Right renal cortex interstitium (tissue), 3 donors: ENCODE measurements around the gene RFESD. TPM values are rescaled to one million over a fixed set of nuclear protein-coding genes. Genes with fewer than 3 reads are reported as not detected.
"Not testable (repeated sequence)": the region's sequence is repeated elsewhere in the genome, so short reads cannot be mapped to it uniquely, and the experiment has no call there.

Source experiments
- DNase-seq, 3 donors: peaks; one replicate each; pipeline ENCODE4 v3.0.0-alpha.2; 2013; ENCODE audit warnings: low read depth in 3 of 3, low spot score in 2 of 3
- polyA plus RNA-seq, 3 donors: library from polyadenylated mRNA; unstranded; fragments of 120-200 nt; gene quantifications; one replicate each; pipeline ENCODE4 v1.2.1, GENCODE V29; 2013; ENCODE audit not compliant: insufficient read length in 3 of 3

RFESD gene
- polyA plus RNA-seq, 3 donors: 5.4 to 6.9 (median 6.0) TPM

DNA sequence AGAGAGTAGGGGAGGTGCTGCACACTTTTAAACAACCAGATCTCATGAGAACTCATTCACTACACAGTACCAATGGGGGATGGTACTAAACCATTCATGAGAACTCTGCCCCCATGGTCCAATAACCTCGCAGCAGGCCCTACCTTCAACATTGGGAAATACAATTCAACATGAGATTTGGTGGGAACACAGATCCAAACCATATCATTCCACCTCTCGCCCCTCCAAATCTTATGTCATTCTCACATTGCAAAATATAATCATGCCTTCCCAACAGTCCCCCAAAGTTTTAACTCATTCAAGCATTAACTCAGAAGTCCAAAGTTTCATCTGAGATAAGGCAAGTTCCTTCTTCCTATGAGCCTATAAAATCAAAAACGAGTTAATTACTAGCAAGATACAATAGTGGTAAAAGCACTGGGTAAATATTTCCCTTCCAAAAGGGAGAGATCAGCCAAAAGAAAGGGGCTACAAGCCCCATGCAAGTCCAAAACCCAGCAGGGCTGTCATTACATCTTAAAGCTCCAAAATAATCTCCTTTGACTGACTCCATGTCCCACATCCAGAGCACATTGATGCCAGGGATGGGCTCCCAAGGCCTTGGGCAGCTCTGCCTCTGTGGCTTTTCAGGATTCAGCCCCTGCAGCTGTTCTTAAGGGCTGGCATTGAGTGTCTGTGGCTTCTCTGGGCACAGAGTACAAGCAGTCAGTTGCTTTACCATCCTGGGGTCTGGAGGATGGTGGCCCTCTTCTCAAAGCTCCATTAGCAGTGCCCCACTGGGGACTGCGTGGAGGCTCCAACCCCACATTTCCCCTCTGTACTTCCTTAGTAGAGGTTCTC is 18.4 kb upstream of the RFESD start:
- no peak for DNase-seq

DNA sequence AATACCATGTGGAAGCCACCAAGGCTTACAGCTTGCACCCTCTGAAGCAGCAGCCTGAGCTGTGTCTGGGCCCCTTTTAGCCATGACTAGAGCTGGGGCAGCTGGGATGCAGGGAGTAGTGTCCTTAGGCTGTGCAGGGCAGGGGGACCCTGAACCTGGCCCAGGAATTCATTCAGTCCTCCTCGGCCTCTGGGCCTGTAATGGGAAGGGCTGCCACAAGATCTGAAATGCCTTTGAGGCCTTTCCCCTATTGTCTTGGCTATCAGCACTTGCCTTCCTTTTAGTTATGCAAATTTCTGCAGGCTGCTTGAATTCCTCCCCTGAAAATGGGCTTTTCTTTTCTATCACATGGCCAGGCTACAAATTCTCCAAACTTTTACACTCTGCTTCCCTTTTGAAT is 17.6 kb upstream of the RFESD start:
- DNase-seq: no peak

DNA sequence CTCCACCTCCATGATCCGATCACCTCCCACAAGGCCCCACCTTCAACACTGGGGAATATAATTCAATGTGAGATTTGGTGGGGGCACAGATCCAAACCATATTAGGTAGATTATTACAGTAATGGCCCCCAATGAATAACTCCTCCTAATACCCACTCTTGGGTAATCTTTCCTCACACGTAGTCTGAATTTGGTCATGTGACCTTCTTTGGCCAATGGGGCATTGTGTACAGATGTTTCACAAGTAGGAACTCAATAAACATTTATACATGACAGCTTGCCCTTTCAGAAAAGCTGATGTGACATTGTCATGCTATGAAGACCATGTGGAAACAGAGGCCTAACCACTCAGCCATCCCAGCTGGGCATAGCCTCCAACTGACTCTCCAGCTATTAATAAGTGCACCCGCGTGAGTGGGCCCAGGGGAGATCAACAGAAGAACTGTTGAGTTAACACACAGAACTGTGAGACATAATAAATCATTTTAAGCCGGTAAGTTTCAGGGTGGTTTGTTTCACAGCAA is 16.1 kb upstream of the RFESD start:
- DNase-seq: no peak

DNA sequence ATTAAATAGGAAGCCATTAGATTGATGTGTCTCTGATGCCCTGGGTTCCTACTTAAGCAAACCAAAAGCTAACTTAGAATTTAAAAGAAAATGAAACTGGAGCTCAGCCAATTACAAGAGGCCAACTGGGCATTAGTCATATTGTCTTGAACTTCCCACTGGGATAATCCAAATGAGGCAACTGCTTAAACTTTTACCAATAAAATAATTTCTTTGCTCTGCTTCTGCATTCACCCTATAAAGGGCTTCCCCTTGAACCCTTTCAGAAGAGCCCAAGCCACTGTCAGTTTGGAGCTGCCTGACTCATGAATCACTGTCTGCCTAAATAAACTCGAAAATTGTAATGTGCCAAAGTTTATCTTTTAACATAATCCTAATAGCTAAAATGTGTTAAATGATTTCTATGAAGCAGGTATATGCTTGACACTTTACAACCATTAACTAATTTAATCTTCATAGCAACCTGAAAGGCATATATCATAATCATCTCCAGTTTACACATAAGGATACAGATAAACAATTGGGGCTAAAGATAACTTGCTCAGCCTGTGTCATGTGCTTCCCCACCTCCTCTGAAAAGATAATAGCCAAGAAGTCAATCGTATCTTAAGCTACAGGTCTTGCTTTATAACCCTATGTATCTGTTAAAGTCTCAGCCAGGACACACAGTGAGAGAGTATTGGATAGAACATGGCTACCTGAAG is 15.2 kb upstream of the RFESD start:
- DNase-seq: no peak

DNA sequence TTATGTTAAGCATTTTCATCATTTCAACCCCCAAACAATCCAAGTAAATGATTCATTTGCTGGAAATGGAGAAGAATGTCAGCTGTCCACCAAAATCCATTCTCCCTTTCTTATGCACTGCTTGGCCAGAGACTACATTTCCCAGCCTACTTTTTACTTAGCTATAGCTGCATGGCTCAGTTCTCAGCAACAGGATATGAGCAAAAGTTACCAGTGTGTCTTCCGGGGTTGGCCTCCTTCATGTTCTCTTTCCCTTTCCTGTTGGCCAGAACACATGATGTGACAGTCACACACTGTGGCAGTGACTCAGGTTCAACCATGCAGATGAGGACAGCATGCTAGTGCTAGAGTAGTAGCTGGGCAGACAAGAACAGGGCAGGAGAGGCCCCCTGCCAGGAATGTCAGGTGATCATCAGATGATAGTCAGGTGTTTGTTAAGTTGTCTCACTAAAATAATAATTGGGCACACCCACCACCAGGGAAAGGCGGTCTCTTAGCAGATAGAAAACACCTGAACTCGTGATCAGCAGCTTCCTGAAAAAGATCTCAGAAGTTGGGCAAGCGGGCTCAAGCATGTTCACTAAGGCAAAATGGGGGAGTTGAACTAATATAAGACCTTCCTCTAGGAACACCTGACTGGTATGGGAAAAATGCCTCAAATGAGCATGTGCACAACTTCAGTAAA is 14.4 kb upstream of the RFESD start:
- no peak for DNase-seq

DNA sequence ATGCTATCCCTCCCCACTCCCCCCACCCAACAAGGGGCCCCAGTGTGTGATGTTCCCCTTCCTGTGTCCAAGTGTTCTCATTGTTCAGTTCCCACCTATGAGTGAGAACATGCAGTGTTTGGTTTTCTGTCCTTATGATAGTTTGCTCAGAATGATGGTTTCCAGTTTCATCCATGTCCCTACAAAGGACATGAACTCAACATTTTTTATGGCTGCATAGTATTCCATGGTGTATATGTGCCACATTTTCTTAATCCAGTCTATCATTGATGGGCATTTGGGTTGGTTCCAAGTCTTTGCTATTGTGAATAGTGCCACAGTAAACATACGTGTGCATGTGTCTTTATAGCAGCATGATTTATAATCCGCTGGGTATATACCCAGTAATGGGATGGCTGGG is 13.6 kb upstream of the RFESD start:
- DNase-seq: not testable (repeated sequence)

DNA sequence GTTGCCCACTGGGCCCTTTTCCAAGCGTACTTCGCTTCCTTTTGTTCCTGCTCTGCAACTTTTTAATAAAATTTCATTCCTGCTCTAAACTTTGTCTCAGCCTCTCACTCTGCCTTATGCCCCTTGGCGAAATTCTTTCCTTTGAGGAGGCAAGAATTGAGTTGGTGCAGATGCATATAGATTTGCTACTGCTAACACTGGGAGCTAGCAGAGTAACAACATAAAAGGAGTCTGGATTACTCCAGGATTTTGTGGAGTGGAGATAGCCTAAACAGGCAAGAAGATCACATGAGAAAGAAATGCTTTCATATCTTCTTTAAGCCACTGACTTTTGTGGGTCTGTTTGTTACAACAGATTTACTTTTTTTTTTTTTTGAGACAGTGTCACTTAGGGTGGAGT is 12.9 kb upstream of the RFESD start:
- DNase-seq: no peak

DNA sequence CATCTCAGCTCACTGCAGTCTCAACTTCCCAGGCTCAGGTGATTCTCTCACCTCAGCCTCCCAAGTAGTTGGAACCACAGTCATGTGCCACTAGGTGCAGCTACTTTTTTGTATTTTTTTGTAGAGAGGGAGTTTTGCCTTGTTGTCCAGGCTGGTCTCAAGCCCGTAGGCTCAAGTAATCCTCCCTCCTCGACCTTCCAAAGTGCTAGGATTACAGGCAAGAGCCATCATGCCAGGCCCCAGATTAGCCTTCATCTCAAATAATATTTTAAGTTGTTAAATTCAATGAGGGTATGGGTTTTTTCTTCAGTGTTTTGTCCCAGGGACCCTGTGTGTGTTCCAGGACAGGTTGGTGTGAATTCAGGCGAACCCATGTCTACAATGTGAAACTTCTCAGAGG is 12.5 kb upstream of the RFESD start:
- no peak for DNase-seq

DNA sequence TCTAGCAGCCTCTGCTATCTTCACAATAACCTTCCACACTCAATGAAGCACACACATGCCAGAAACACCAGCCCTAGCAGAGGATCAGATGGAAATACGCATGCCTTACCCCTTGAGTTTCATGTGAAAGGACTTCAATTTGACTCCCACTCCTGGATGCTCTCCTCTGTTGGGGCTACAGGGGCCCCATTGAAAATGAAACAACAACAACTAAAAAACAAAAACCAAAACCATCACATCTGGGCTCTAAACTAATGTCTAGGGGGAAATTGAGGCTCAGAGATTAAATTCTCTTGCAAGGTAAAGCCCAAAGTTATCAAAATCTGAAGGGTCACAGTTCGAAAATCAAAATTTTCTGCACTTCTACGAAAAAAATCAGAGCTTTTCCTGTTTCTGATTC is 7.9 kb upstream of the RFESD start:
- DNase-seq: no peak

DNA sequence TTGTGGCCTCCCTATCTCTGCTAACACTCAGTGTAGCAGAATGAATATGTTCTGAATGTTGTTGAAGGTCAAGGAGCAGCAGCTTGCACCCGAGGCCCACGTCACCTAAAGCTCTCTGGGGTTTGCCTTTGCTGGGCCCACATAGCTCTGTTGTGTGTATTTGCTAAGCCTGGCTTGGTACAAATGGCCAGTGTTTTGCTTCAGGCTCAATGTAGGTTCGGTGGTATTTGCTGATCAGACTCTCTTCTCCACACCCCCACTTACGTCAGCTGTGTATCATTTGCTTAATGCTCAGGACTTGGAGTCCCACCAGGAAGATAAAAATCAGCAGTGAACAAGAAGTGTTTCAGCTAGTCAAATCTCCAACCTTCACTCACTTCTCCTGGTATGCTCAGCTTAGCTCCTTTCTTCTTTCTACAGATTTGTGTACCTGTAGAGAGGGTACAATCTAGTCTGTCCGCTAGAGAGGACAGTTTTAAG is 4.8 kb upstream of the RFESD start:
- DNase-seq: no peak

DNA sequence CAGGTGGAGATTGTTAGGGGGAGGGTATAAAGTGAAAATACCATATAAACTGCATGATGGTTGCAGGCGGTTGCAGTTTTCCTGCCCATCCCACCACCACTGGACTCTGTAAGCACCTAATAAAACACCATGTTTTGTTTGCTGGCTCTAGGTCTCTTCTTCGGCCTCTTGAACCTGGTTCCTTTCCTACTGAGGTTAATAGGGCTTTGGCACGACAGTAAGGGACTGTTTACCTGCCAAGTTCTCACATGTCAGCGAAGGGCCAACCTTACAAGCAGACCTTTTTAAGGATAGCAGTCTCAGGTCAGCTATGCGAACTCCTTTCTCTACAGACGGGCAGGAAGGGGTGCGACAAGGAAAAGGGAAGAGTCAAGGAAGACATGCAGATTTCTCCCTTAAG is 3.4 kb upstream of the RFESD start:
- no peak for DNase-seq

DNA sequence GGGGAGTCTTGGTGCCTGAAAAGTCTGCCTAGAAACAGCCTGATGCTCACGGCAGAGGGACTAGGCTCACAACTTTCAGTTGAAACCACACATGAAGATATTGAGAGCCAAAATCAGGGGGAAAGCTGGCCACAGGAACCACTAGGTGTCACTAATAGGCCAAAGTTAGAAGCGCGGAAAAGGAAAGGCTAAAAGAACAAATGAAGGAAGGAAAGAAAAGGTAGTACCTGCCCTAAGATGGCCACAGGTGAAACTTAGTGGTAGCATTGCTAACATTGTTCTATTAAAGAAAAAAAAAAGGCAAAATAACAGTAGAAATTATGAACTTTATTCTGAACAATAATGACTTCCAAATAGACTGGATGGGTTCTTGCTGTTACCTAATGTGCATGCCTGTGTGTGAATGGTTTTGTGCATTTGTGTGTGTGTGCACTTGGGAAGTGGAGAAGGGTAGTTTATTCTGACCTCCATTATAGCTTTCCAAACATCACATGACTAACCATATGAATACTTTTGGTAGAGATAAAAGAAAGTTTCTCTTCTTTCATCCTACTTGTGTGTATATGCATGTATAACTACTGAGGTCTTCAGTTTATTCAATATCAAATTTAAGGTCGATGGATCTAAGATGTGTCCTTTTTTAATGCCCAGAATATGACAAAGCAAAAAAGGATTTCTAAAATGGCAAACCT is 2.1 kb upstream of the RFESD start:
- no peak for DNase-seq

DNA sequence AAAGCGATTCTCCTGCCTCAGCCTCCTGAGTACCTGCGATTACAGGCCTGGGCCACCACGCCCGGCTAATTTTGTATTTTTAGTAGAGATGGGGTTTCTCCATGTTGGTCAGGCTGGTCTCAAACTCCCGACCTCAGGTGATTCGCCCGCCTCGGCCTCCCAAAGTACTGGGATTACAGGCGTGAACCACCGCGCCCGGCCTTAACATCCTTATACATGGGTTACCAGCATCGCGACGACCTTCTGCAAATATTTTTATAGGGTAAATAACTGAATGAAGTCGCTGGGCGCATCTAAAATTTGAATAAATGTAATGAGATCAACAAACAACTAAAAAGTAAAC is 380 bp upstream of the RFESD start:
- DNase-seq: not testable (repeated sequence)

DNA sequence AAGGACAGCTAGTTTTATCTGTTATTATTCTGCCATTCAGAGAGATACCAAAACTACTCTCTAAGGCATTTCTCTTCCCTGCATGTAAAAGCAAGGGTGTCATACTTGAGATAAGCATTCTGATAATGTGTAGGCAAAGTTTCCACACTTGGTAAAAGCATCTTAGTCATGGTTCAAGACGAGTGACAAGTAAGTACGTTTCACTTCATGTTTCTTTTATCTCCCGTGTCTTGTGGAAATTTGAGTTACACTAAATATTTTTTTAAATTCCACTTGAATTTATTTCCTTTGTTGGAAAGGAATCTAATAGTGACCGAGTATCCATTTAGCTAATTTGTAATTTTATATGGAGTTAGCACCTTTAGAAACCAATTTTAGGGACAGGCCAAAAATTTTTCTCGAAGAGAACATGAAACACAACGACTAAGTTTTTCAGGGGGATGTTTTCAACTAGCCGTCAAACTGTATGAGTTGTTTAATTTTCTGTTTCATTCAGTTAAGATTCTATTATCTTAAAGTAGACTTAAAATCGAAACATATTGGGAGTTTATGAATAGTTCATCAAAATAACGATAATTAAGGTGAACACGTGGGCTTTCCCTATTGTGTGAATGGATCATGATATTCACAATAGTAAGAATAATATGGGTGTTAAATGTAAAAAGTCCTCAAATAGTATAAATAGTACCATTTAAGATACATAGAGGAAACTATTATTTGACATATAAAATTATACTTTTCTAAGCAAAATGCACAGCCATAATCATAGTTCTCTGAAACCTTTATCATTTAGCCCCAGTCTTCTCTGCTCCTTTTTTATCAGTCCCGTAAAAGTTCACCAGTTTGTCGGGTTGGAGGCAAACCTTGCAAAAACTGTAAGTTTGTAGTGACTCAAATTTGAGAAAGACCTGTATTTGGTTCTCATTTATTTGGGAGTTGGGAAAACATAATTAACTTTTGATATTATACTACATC is 1.6 kb downstream of the RFESD start:
- no peak for DNase-seq

DNA sequence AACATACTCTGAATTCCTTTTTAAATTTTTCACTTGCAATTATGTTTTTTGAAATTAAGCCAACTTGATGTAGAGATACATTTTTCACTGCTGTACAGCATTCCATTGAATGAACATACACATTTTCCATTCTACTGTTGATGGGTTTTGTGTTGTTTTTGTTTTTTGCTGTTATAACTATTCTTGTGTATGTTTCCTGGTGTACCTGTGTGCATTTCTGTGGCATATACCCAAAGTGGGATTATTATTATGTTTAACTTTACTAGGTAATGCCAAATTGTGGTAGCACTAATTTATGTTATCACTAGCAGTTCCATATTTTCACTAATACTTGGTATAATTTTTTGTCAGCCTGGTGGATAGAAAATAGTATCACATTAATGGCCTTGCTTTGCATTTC is 2.7 kb downstream of the RFESD start:
- DNase-seq: no peak

DNA sequence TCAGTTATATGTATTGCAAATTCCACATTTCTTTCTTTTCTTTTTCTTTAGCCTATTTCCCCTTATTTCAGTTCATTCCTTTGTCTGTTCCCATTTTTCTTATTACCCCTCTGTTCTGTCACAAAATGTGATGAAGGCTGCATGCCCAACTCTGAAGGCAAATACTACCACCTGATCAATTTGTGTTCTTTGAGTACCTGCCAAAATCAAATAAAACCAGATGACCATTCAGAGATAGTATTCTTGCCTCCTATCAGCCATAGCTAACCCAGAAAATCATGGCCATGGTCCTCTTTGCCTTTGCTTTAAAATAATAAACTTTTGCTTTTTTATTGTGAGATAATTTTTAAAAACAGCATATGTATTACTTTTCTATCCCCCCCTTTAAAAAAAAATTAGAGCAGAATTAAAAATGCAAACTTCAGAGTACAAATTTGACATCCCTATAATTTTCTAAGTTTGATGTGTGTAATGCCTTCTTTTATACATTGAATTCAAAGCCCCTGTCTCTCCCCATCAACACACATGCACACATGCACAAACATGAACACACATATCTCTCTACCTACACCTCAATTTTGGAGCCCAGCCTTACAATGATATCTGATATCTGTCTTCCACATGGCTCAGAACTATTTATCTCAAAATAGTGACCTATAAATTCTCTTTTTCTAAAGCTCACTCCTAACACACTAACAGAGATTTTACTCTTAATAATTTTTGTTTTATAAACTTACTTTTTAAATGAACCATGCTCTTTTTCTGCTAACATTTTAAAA is 3.5 kb downstream of the RFESD start:
- no peak for DNase-seq

DNA sequence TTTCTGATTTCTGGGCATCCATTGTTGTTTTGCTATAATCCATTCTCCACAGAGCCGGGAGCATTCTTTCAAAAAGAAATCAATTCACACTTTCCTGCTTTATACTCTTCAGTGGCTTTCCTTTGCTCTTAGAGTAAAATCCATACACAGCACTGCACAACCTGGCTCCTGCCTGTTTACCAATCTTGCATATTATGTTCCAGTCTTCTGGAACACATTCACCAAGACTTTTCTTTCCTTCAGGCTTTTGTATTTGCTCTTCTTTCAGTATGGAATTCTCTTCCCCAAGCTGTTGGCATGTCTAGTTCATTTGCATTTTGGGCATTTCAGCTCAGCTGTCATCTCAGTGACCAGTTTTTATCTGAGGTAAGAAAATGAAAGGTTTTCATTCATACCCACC is 6.3 kb downstream of the RFESD start:
- no peak for DNase-seq

DNA sequence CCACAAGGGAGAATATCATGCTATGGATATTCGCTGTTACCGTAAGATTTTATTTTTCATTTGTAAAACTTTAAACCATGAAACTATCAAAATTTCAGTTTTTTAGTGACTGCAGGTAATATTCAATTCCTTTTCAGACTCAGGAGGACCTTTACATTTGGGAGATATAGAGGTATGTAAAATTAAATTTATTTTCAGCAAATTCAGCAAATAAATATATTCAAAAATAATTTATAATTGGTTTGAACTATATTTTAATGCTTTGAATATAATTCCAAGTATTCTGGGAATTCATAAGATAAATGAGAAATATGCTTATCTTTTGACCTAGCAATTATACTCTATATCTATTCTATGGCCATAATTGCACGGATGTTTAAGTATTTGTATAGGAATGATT is 7.6 kb downstream of the RFESD start:
- DNase-seq: no peak

DNA sequence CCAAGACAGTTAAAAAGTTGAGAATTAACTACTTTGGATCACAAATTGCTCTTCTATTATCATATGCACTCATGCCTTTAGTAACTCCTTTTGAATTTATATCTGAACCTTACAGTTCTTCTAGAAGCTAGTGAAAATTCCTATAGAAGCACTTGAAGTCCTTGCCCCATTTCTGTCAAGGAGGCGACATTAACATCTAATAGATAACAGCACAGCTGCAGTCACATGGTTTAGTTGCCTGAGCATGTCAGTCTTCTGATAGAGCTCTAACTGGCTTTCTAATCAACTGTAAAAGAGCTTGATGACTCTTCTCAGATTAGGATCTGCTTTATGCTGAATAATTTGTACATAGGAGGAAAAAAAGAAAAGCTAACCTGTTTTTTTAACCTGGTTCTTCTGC is 9.0 kb downstream of the RFESD start:
- DNase-seq: no peak
